H1 (cell line): Measurements from ENCODE around the gene COL28A1. TPM values are rescaled to one million over a fixed set of nuclear protein-coding genes. Genes with fewer than 3 reads are reported as not detected.

Source experiments
- CTCF ChIA-PET: fragments of 300-600 bp; sonication (Branson Sonifier 250); formaldehyde crosslinking; loops from one replicate; lab custom pipeline; 2021; ENCODE audit not compliant: partially characterized antibody; lab: Charles Lee
- POLR2A ChIA-PET: fragments of 300-600 bp; sonication (Branson Sonifier 250); formaldehyde crosslinking; loops from one replicate; lab custom pipeline; 2021; ENCODE audit warnings: inconsistent platforms; ENCODE audit not compliant: partially characterized antibody; lab: Charles Lee
- DNase-seq, 2 experiments: peaks; one replicate each; pipeline versions ENCODE4 v3.0.0 to v3.0.0-alpha.2; 2010 to 2022; ENCODE audit warnings: low spot score in 2 of 2, low read depth in 1 of 2, mixed read lengths in 1 of 2
- FAIRE-seq: peaks from 2 replicates; lab custom pipeline; 2011; peaks lifted over from hg19 to GRCh38; lab: Jason Lieb, UNC
- H2AFZ ChIP-seq: 2 replicates; pipeline ENCODE4 v1.8.1; 2012; ENCODE audit warnings: low read length, inconsistent platforms
- H2AK5ac ChIP-seq: 2 replicates; pipeline ENCODE4 v1.6.1; 2013; ENCODE audit warnings: low read depth, low read length
- H2BK120ac ChIP-seq: replicated peaks from 2 replicates; pipeline ENCODE3; 2013; ENCODE audit warnings: low read depth, low read length, inconsistent platforms
- H2BK12ac ChIP-seq: 2 replicates; pipeline ENCODE4 v1.6.1; 2013; ENCODE audit warnings: low read depth, low read length
- H2BK15ac ChIP-seq: 2 replicates; pipeline ENCODE4 v1.6.1; 2013; ENCODE audit warnings: low read length
- H2BK20ac ChIP-seq: 2 replicates; pipeline ENCODE4 v1.6.1; 2013; ENCODE audit warnings: low read length
- H2BK5ac ChIP-seq: 2 replicates; pipeline ENCODE4 v1.6.1; 2013; ENCODE audit warnings: low read depth, low read length
- H3K14ac ChIP-seq: 2 replicates; pipeline ENCODE4 v1.6.1; 2013; ENCODE audit warnings: inconsistent platforms; ENCODE audit not compliant: insufficient read length
- H3K18ac ChIP-seq: 2 replicates; pipeline ENCODE4 v1.6.1; 2013; ENCODE audit warnings: low read length; ENCODE audit errors: extremely low read depth
- H3K23ac ChIP-seq: 2 replicates; pipeline ENCODE4 v1.6.1; 2013; ENCODE audit warnings: inconsistent platforms; ENCODE audit not compliant: insufficient read length
- H3K23me2 ChIP-seq: 2 replicates; pipeline ENCODE4 v1.6.1; 2013; ENCODE audit warnings: low read depth, low read length
- H3K27ac ChIP-seq: 2 replicates; pipeline ENCODE4 v1.6.1; 2011; ENCODE audit warnings: low read depth, low read length, inconsistent platforms
- H3K27me3 ChIP-seq, 4 experiments: replicated peaks in 1 of 4; 1 replicate in 1 of 4; 2 replicates in 3 of 4; pipeline versions ENCODE4 v1.6.1 to v1.8.1; 2011 to 2013; ENCODE audit warnings: low read length in 3 of 4, mild to moderate bottlenecking in 3 of 4, inconsistent platforms in 2 of 4, mixed read lengths in 2 of 4, moderate library complexity in 1 of 4; ENCODE audit not compliant: control insufficient read depth in 3 of 4, insufficient read depth in 3 of 4; ENCODE audit errors: extremely low read depth in 1 of 4
- H3K36me3 ChIP-seq, 4 experiments: 2 replicates each; pipeline versions ENCODE4 v1.6.1 to v1.8.1; 2011 to 2013; ENCODE audit warnings: mild to moderate bottlenecking in 4 of 4, low read length in 3 of 4, moderate library complexity in 2 of 4, control low read depth in 1 of 4, inconsistent platforms in 1 of 4; ENCODE audit not compliant: insufficient read depth in 4 of 4, control insufficient read depth in 2 of 4
- H3K4ac ChIP-seq: replicated peaks from 2 replicates; pipeline ENCODE3; 2013; ENCODE audit warnings: low read length, low read depth, mixed read lengths, inconsistent platforms; ENCODE audit not compliant: insufficient read length
- H3K4me1 ChIP-seq, 4 experiments: replicated peaks in 1 of 4; 1 replicate in 1 of 4; 2 replicates in 3 of 4; pipeline versions ENCODE4 v1.6.1 to v1.8.1; 2011 to 2013; ENCODE audit warnings: low read length in 3 of 4, inconsistent platforms in 2 of 4, mixed read lengths in 1 of 4; ENCODE audit not compliant: insufficient read depth in 4 of 4, control insufficient read depth in 3 of 4
- H3K4me2 ChIP-seq, 2 experiments: 2 replicates each; pipeline versions ENCODE4 v1.6.1 to v1.8.1; 2011 to 2013; ENCODE audit warnings: low read depth in 2 of 2, low read length in 2 of 2, control low read depth in 1 of 2, inconsistent platforms in 1 of 2, mild to moderate bottlenecking in 1 of 2; ENCODE audit not compliant: insufficient read depth in 1 of 2
- H3K4me3 ChIP-seq, 4 experiments: fragments of 200-600, 300-600 bp in 1 of 4; sonication (generic), shearing (Covaris generic), sonication (Bioruptor Twin) in 1 of 4; 2 replicates each; pipeline versions ENCODE4 v1.5.1 to v1.8.1; 2011 to 2016; ENCODE audit warnings: low read length in 4 of 4, low read depth in 3 of 4, control low read depth in 2 of 4, inconsistent platforms in 2 of 4, mild to moderate bottlenecking in 2 of 4, mixed read lengths in 1 of 4, moderate library complexity in 1 of 4; ENCODE audit not compliant: insufficient read depth in 2 of 4; ENCODE audit errors: extremely low read depth in 1 of 4
- H3K56ac ChIP-seq: replicated peaks from 2 replicates; pipeline ENCODE3; 2013; ENCODE audit warnings: low read depth, mild to moderate bottlenecking, mixed read lengths, low read length, inconsistent platforms; ENCODE audit not compliant: insufficient read length
- H3K79me1 ChIP-seq: 2 replicates; pipeline ENCODE4 v1.6.1; 2013; ENCODE audit warnings: low read depth, low read length, control low read depth
- H3K79me2 ChIP-seq, 2 experiments: 2 replicates each; pipeline versions ENCODE4 v1.6.1 to v1.8.1; 2012 to 2013; ENCODE audit warnings: low read length in 2 of 2, mild to moderate bottlenecking in 2 of 2, inconsistent platforms in 1 of 2; ENCODE audit not compliant: insufficient read depth in 2 of 2, control insufficient read depth in 1 of 2
- H3K9ac ChIP-seq, 4 experiments: replicated peaks in 1 of 4; 1 replicate in 1 of 4; 2 replicates in 3 of 4; pipeline versions ENCODE4 v1.6.1 to v1.8.1; 2011 to 2013; ENCODE audit warnings: low read depth in 3 of 4, low read length in 3 of 4, control low read depth in 2 of 4, mild to moderate bottlenecking in 2 of 4, moderate library complexity in 2 of 4, inconsistent platforms in 1 of 4; ENCODE audit errors: extremely low read depth in 1 of 4
- H3K9me3 ChIP-seq, 2 experiments: 2 replicates each; pipeline versions ENCODE4 v1.6.1 to v1.8.1; 2012 to 2013; ENCODE audit warnings: mild to moderate bottlenecking in 2 of 2, moderate library complexity in 2 of 2, control low read depth in 1 of 2, inconsistent platforms in 1 of 2, low read depth in 1 of 2, low read length in 1 of 2, mixed read lengths in 1 of 2; ENCODE audit not compliant: insufficient read depth in 2 of 2
- H4K20me1 ChIP-seq, 2 experiments: replicated peaks in 1 of 2; 2 replicates each; pipeline versions ENCODE3 to v1.8.1; 2011 to 2013; ENCODE audit warnings: inconsistent platforms in 2 of 2, low read length in 2 of 2, mild to moderate bottlenecking in 1 of 2; ENCODE audit not compliant: insufficient read depth in 2 of 2, control insufficient read depth in 1 of 2
- H4K5ac ChIP-seq: 2 replicates; pipeline ENCODE4 v1.6.1; 2013; ENCODE audit warnings: low read length, low read depth, mixed read lengths, inconsistent platforms; ENCODE audit not compliant: insufficient read length
- H4K8ac ChIP-seq: 2 replicates; pipeline ENCODE4 v1.8.0; 2013; ENCODE audit warnings: mild to moderate bottlenecking, moderate library complexity, low read length, inconsistent platforms; ENCODE audit not compliant: insufficient read depth; ENCODE audit errors: extremely low read depth
- H4K91ac ChIP-seq: replicated peaks from 2 replicates; pipeline ENCODE3; 2013; ENCODE audit warnings: low read length, mixed read lengths, inconsistent platforms; ENCODE audit not compliant: insufficient read length
- ATF2 ChIP-seq: IDR thresholded peaks from 2 replicates; pipeline ENCODE4 v1.6.1; 2012; ENCODE audit warnings: low read length, inconsistent platforms
- ATF3 ChIP-seq: IDR thresholded peaks from 2 replicates; pipeline ENCODE4 v1.6.1; 2011; ENCODE audit warnings: low read depth, mild to moderate bottlenecking, low read length; ENCODE audit not compliant: insufficient read depth
- CHD2 ChIP-seq: IDR thresholded peaks from 2 replicates; pipeline ENCODE4 v1.6.1; 2012; ENCODE audit warnings: low read length, improper control_type of control experiment
- EP300 ChIP-seq, 2 experiments: IDR thresholded peaks; 1 replicate in 1 of 2; 2 replicates in 1 of 2; pipeline ENCODE4 v1.6.1; 2011 to 2012; ENCODE audit warnings: low read depth in 2 of 2, low read length in 2 of 2, mild to moderate bottlenecking in 2 of 2, borderline replicate concordance in 1 of 2, inconsistent platforms in 1 of 2, moderate library complexity in 1 of 2
- FOSL1 ChIP-seq: IDR thresholded peaks from 2 replicates; pipeline ENCODE4 v1.6.1; 2011; ENCODE audit warnings: mild to moderate bottlenecking, low read depth, low read length, moderate library complexity; ENCODE audit not compliant: insufficient read depth
- GTF2F1 ChIP-seq: IDR thresholded peaks from 2 replicates; pipeline ENCODE4 v1.6.1; 2012; ENCODE audit warnings: low read depth, low read length, improper control_type of control experiment, borderline replicate concordance
- KDM5A ChIP-seq: fragments of 200-600 bp; IDR thresholded peaks from 2 replicates; pipeline ENCODE4 v1.7.1; 2012; ENCODE audit warnings: mild to moderate bottlenecking, low read length, inconsistent platforms, mixed read lengths
- MAFK ChIP-seq: IDR thresholded peaks from 2 replicates; pipeline ENCODE4 v1.6.1; 2012; ENCODE audit warnings: low read depth, mild to moderate bottlenecking, improper control_type of control experiment, low read length
- SAP30 ChIP-seq: fragments of 300-600 bp; sonication (generic); IDR thresholded peaks from 2 replicates; pipeline ENCODE4 v1.7.1; 2012; ENCODE audit warnings: low read length, moderate library complexity, mild to moderate bottlenecking, inconsistent platforms; ENCODE audit not compliant: insufficient read depth, insufficient replicate concordance
- SIX5 ChIP-seq: IDR thresholded peaks from 2 replicates; pipeline ENCODE4 v1.6.1; 2011; ENCODE audit warnings: mild to moderate bottlenecking, low read depth, low read length
- WGBS, 2 experiments: shearing (Covaris generic) in 1 of 2; methylation state at CpG; one replicate each; pipeline versions ENCODE4 v1.1.6 to v1.1.7; 2013 to 2015; ENCODE audit warnings: low lambda C conversion rate in 2 of 2, mixed read lengths in 2 of 2, inconsistent platforms in 1 of 2, low coverage in 1 of 2, missing lambda C conversion rate in 1 of 2; ENCODE audit not compliant: insufficient replicate concordance in 2 of 2, insufficient coverage in 1 of 2, insufficient read length in 1 of 2; ENCODE audit errors: extremely low coverage in 1 of 2, missing lambda C conversion rate in 1 of 2; 5-methylcytosine and 5-hydroxymethylcytosine counted together
- polyA plus RNA-seq, 7 experiments: library from polyadenylated mRNA; depleted of rRNA in 3 of 7; stranded (reverse) in 5 of 7; unstranded in 2 of 7; fragments of >200 nt in 5 of 7; fragments of 200-250 nt in 2 of 7; gene quantifications; 1 replicate in 5 of 7; 2 replicates in 1 of 7; 4 replicates in 1 of 7; pipeline versions ENCODE4 v1.2.1 to v1.2.3, GENCODE V29; 2011 to 2013; ENCODE audit warnings: missing spikeins in 2 of 7, mixed read lengths in 2 of 7
- total RNA-seq: library from RNA; stranded (reverse); fragmentation: NEBNext Ultra II Directional; extraction: Animal tissue kit (Norgen Biotek cat#: 25700); gene quantifications from 2 replicates; pipeline ENCODE4 v1.2.1, GENCODE V29; 2021

Gene COL28A1
- total and polyA plus RNA-seq, 2 of the 8 experiments (the other 6 are each of a cell fraction or from before 2014, with no cell fraction given): 0.22 to 0.38 TPM

- Histone ChIP-seq H2AK5ac (no peak overlapping the region), H3K14ac (no peak overlapping the region), H4K5ac (no peak overlapping the region), H3K79me1 (no peaks in the 10 kb centered on the region), H3K36me3 (no peaks in the 10 kb centered on the region), H3K4me3 (no peak overlapping the region), H3K18ac (no peak overlapping the region), H2BK5ac (no peak overlapping the region), H3K9ac (no peak overlapping the region), H2BK20ac (no peak overlapping the region), H3K9me3 (peaks cover 3 to 6% of the 10 kb centered on the region in 2 experiments; a peak in 3 of 4 replicates), H2BK15ac (no peak overlapping the region), H2AFZ (peak overlapping the region; percentile 83; the same call in 1 of the 2 replicates), H3K27me3 (no peaks in the 10 kb centered on the region), H3K79me2 (no peaks in the 10 kb centered on the region), H3K4me2 (no peak overlapping the region), H3K27ac (no peak overlapping the region), H3K4me1 (no peaks in the 10 kb centered on the region), H3K56ac (no peak overlapping the region), H4K20me1 (no peaks in the 10 kb centered on the region), H2BK12ac (no peak overlapping the region), H4K91ac (no peak overlapping the region), H3K23ac (no peak overlapping the region), H3K4ac (no peak overlapping the region), H3K23me2 (no peaks in the 10 kb centered on the region), H2BK120ac (no peak overlapping the region), H4K8ac (no peak overlapping the region)
- no peak for FAIRE-seq
- no peak for TF ChIP-seq ATF3
- TF ChIP-seq GTF2F1: no peak
- no peak for TF ChIP-seq FOSL1
- no peak for TF ChIP-seq SIX5
- TF ChIP-seq EP300 (IDR thresholded peaks at IDR 0.05; ENCODE audit: borderline replicate concordance in 1 of 2, low read depth in 2 of 2, low read length in 2 of 2): no peak
- no peak for TF ChIP-seq ATF2
- TF ChIP-seq CHD2: no peak
- no peak for TF ChIP-seq KDM5A
- no peak for TF ChIP-seq SAP30
- TF ChIP-seq MAFK: no peak
- no peak for DNase-seq
- ChIA-PET CTCF (interaction anchor here (0.8 kb wide), 1 partner anchor 136 kb away, joined by 3 read pairs; no protein-coding TSS in a partner anchor), POLR2A (no interaction called here)
- WGBS, 2 experiments: 87% methylated on average over 3 of the region's 3 CpGs; no CpG with 5 or more reads in 1 of the 2 experiments
These were observed 44.6 kb downstream of the COL28A1 start for GRCh38 chr7:7491044-7491443.
